GM12865 (cell line): Measurements from ENCODE around the gene CADM3.
A peak's percentile ranks its signal among the peaks of the same experiment; 100 is the strongest.

Source experiments
- DNase-seq: peaks from one replicate; pipeline ENCODE4 v3.0.0; 2010; ENCODE audit warnings: low read depth
- H3K4me3 ChIP-seq: 2 replicates; pipeline ENCODE4 v1.5.1; 2011; ENCODE audit warnings: mild to moderate bottlenecking, low read depth, low read length, control low read depth
- TF ChIP-seq, protein P1 (sequence below): IDR thresholded peaks from 2 replicates; pipeline ENCODE4 v1.5.1; 2011; ENCODE audit warnings: low read length, control low read depth, low read depth, inconsistent platforms; ENCODE audit not compliant: insufficient read depth; ENCODE audit errors: missing control alignments

CADM3 gene

DNA sequence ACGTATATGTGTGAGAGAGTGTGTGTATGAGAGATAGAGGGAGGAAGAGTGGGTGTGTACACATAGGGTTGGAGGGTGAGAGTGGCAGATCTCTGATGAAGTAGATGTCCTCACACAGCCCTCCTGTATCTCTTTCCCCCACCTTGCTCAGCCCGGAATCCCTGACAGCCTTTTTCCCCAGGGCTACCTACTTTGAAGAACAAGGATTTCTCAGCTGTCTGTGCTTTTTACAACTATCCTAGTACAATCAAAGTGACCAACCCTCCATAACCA, 29.1 kb upstream of the CADM3 start:
- DNase-seq, result no peak
- no peak overlapping the region for H3K4me3 ChIP-seq
- TF ChIP-seq, protein P1, sequence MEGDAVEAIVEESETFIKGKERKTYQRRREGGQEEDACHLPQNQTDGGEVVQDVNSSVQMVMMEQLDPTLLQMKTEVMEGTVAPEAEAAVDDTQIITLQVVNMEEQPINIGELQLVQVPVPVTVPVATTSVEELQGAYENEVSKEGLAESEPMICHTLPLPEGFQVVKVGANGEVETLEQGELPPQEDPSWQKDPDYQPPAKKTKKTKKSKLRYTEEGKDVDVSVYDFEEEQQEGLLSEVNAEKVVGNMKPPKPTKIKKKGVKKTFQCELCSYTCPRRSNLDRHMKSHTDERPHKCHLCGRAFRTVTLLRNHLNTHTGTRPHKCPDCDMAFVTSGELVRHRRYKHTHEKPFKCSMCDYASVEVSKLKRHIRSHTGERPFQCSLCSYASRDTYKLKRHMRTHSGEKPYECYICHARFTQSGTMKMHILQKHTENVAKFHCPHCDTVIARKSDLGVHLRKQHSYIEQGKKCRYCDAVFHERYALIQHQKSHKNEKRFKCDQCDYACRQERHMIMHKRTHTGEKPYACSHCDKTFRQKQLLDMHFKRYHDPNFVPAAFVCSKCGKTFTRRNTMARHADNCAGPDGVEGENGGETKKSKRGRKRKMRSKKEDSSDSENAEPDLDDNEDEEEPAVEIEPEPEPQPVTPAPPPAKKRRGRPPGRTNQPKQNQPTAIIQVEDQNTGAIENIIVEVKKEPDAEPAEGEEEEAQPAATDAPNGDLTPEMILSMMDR, result no peak

DNA sequence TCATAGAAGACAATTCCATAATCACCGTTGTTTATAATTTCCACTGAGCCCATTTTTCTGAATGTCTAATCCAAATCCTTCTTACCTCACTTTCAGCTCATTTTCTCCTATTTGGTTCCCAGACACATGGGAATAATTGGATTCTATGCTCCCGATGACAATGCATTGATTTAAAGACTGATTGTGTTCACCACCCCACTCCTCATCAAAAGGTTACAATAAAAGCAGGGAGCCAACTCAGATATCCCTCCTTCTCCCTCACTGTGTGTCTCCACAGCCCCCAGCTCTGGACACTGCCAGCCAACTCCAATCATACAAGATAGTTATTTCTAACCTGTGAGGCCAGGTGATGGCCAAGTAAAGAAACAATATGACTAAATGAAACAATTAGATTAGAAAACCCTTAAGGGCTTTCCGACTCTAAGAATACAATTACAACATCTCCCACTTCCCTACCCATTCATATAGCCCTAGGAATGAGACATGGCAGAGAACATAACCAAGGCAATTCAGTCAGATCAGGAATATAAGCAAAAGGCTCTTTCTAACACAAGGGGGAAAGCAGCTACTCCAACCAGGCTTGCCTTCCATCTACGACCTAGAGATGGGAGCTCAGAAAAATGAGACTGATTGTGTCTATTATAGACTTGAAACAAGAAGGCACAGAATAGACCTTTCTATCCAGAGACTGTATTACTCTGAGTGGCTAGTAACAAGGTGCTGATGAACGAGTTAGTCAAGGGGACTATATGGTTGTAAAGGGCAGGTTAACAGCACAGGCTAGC, 28.5 kb upstream of the CADM3 start:
- TF ChIP-seq, protein P1, result no peak
- H3K4me3 ChIP-seq, result no peak overlapping the region
- no peak for DNase-seq

DNA sequence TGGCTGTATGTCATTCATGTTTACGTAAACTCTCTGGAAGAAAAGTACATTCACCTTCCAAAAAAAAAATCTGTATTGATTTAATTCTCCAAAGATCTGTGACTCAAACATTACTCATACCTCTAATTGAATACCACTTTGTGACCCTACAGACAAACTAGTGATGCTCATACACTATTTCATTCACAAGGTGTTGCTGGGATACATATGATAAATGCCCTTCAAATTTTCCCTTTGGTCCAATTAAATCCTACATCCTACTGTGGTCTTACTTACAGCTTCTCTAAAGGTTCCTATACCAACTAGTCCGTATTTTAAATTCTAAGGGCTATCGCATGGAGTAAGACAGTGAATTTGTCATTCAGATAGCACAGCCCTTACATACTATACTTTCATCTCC, 26.8 kb upstream of the CADM3 start:
- no peak overlapping the region for H3K4me3 ChIP-seq
- TF ChIP-seq, protein P1, result no peak
- DNase-seq, result no peak

DNA sequence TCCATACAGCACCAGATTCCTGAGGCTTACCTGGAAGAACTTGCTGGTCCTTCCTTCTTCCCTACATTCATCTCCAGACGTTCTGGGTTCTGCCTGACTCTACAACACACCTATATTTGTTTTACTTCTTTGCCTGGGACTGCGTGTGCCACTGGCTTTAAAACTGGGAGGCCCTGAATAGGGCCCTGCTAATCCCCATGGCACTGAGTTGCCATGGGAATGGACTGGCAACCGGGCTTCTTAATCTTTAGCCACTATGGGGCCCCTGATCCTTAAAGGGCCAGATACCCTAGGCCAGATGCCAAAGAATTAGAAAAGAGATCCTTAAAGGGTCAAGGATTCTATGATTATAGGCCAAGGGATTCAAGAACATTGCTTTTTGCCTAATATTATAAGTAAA, 24.4 kb upstream of the CADM3 start:
- TF ChIP-seq, protein P1, result no peak
- H3K4me3 ChIP-seq, result no peak overlapping the region
- no peak for DNase-seq

DNA sequence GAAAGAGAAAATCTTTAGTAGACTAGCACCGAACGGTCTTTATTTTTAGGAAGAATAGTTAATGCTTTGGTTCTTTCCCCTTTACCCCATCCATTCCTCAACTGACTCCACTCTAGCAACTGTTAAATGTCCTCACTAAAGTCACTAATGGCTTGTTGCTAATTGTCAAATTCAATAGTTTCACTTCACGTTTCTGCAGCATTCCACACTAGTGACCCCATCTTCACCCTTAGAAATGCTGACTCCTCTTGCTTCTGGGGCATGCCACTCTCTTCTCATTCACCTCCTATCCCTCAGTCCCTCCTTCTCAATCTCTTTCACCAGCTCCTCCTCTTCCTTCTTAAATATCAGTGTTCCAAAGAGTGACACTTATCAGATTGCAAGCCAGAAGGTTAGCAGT, 19.4 kb upstream of the CADM3 start:
- no peak for DNase-seq
- TF ChIP-seq, protein P1, result no peak
- H3K4me3 ChIP-seq, result no peak overlapping the region

DNA sequence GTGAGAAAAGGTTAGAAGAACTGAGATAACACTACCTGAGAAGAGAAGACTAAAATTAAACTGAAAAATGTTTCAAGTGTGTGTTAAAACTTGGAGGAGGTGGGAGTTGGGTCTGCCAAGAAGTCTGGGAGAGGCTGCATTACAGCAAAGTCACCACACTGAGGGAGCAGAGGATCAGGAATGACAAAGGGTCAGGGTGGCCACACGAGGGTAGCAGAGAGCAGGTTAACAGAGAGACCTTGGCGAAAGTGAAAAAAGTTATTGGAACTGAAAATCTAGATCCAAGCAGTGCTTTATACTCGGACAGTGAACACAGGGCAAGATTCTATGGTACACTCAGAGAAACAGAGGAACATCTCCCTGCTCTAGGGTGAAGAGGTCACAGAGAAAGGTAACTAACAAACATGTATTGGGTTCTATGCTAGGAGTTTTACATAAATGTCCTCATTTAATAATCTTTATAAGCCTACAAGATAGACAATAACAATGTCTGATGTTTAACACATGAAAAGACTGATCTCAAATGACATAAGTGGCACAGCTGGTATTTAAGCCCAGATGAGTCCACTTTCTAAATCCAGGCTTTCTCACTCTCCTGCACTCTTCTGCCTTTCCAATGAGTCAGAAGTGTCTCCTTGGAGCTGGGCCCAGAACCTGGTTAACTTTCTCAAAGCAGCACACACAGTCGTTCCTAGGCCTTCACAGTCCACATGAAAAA, 10.3 kb upstream of the CADM3 start:
- TF ChIP-seq, protein P1, result peak; percentile 98
- H3K4me3 ChIP-seq, result no peak overlapping the region
- DNase-seq, result peak; percentile 84

DNA sequence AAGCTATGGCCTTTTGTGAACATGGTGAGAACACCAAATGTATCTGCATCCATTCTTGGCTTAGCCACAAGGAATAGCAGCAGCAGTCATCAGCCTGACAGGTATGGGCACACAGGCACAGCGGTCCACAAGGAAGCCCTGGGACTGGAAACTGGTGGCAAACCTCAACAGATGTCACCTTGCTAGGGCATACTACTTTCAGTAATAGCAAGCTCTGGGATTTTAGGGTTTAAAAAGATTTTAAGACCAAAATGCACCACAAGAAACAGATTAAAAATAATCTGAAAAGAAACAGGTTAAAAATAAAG, 9.7 kb upstream of the CADM3 start:
- no peak overlapping the region for H3K4me3 ChIP-seq
- TF ChIP-seq, protein P1, result no peak
- DNase-seq, result no peak
